Skeletal muscle tissue (tissue), 4 donors: ENCODE results near the gene ARHGAP8. TPM values are rescaled to one million over a fixed set of nuclear protein-coding genes. Genes with fewer than 3 reads are reported as not detected.

Experiments used
- H3K27ac ChIP-seq: one replicate; pipeline ENCODE4 v1.7.0; 2013; ENCODE audit warnings: mild to moderate bottlenecking, low read depth, low read length, inconsistent platforms
- H3K27me3 ChIP-seq, 3 donors: one replicate each; pipeline ENCODE4 v1.7.0; 2013; ENCODE audit warnings: low read length in 3 of 3; ENCODE audit not compliant: control insufficient read depth in 3 of 3, insufficient read depth in 3 of 3
- H3K36me3 ChIP-seq, 3 donors: one replicate each; pipeline ENCODE4 v1.7.0; 2013; ENCODE audit warnings: low read length in 3 of 3; ENCODE audit not compliant: control insufficient read depth in 3 of 3, insufficient read depth in 3 of 3
- H3K4me1 ChIP-seq, 3 donors: one replicate each; pipeline ENCODE4 v1.7.0; 2013; ENCODE audit warnings: low read length in 3 of 3, mild to moderate bottlenecking in 3 of 3; ENCODE audit not compliant: control insufficient read depth in 3 of 3, insufficient read depth in 3 of 3
- H3K4me3 ChIP-seq, 3 donors: one replicate each; pipeline ENCODE4 v1.7.0; 2013; ENCODE audit warnings: low read length in 3 of 3
- H3K9ac ChIP-seq, 3 donors: one replicate each; pipeline ENCODE4 v1.7.0; 2013; ENCODE audit warnings: low read length in 3 of 3, mild to moderate bottlenecking in 3 of 3, moderate library complexity in 2 of 3, low read depth in 1 of 3
- H3K9me3 ChIP-seq, 3 donors: one replicate each; pipeline ENCODE4 v1.7.0; 2013; ENCODE audit warnings: low read length in 3 of 3; ENCODE audit not compliant: control insufficient read depth in 3 of 3
- total RNA-seq: library from RNA; depleted of rRNA; stranded (reverse); fragments of >200 nt; gene quantifications from one replicate; pipeline ENCODE4 v1.2.3, GENCODE V29; 2014
- donor health status: Osteomylitis.

ARHGAP8 gene
- total RNA-seq, 1 donor from 2014 or later: 0.52 TPM

DNA sequence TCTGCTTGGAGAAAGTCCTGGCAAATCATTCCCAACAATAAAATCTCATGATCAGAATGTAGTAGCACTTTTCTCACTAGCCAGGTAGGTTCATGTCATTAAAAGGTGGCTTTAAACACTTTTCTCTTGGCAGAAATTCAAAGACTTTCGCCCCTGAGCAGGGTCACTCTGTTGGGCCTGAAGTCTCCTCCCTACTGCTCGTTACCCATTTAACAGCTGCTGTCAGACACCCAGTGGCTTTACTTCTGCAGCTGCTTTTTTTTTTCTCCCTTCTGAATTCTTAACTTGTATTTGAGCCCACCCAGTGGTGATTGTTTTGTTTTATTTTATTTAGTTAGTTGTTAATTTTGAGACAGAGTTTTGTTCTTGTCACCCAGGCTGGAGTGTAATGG, 25.0 kb downstream of the ARHGAP8 start:
- Histone ChIP-seq H3K36me3 (no peaks in the 10 kb centered on the region), H3K27me3 (peaks cover 0 to 6% (median 3%) of the 10 kb centered on the region in 3 donors), H3K4me3 (no peak overlapping the region), H3K4me1 (no peaks in the 10 kb centered on the region), H3K9me3 (peaks cover 0 to 5% (median 0%) of the 10 kb centered on the region in 3 donors), H3K9ac (no peak overlapping the region), H3K27ac (no peak overlapping the region)

DNA sequence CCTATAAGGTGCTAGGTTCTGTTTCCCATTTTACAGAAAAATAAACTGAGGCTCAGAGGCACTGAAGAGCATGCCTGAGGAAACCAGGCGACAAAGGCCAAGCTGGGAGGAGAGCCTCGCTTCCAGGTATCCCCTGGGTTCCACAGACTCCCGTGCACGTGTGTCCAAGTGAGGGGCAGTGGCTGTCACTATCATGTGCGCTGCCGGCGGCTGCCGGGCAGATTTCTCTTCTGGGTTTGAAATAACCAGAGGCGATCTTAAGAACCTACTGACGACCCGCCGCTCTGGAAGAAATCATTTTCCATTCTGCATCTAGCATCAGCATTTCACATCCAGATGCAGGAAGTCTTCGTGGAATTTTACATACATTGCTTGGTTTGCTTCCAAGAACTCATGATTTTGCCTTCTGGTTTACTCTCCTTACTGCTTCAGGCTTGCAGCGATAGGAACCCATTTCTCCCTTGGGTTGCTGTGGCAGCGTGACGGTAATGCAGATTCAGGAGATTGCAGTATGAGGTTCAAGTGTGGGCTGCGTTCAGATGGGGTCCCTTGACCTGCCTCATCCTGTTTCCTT, 28.6 kb downstream of the ARHGAP8 start:
- Histone ChIP-seq H3K36me3 (no peaks in the 10 kb centered on the region), H3K9ac (no peak overlapping the region), H3K27me3 (peaks cover 0 to 14% (median 3%) of the 10 kb centered on the region in 3 donors), H3K4me3 (no peak overlapping the region), H3K27ac (no peak overlapping the region), H3K9me3 (no peaks in the 10 kb centered on the region), H3K4me1 (no peaks in the 10 kb centered on the region)

DNA sequence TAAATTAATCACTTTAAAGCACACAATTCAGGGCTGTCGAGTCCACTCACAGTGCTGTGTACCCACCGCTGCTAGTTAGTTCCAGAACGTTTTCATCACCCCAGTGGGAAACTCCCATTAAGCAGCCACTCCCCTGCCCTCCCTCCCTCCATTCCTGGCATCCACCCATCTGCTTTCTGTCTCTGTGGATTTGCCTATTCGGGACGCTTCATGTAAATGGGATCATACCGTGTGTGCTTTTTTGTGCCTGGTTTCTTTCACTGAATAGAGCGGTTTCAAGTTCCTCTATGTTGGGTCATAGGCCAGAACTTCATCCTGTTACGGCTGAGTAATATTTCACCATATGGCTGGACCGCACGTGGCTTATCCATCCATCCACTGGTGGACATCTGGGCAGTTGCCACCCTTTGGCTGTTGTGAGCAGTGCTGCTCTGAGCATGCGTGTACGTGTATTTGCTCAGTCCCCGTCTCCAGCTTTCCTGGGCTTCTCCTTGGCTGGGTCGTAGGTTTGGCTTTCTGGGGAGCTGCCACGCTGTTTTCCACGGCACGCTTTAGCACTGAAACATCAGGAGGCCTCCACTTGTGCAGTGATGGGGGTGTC, 30.1 kb downstream of the ARHGAP8 start:
- no peak overlapping the region for H3K9ac ChIP-seq
- no peaks in the 10 kb centered on the region for H3K4me1 ChIP-seq
- no peaks in the 10 kb centered on the region for H3K9me3 ChIP-seq
- no peak overlapping the region for H3K4me3 ChIP-seq
- peaks cover 0 to 17% (median 0%) of the 10 kb centered on the region in 3 donors for H3K27me3 ChIP-seq
- no peaks in the 10 kb centered on the region for H3K36me3 ChIP-seq
- no peak overlapping the region for H3K27ac ChIP-seq

- no peak overlapping the region for H3K9ac ChIP-seq
- H3K27ac ChIP-seq: no peak overlapping the region
- no peak overlapping the region for H3K4me3 ChIP-seq
- H3K36me3 ChIP-seq: no peaks in the 10 kb centered on the region
- H3K27me3 ChIP-seq: peaks cover 0 to 17% (median 0%) of the 10 kb centered on the region in 3 donors
- no peaks in the 10 kb centered on the region for H3K4me1 ChIP-seq
- no peaks in the 10 kb centered on the region for H3K9me3 ChIP-seq
These were observed 30.7 kb downstream of the ARHGAP8 start for GRCh38 chr22:44783091-44783490.

DNA sequence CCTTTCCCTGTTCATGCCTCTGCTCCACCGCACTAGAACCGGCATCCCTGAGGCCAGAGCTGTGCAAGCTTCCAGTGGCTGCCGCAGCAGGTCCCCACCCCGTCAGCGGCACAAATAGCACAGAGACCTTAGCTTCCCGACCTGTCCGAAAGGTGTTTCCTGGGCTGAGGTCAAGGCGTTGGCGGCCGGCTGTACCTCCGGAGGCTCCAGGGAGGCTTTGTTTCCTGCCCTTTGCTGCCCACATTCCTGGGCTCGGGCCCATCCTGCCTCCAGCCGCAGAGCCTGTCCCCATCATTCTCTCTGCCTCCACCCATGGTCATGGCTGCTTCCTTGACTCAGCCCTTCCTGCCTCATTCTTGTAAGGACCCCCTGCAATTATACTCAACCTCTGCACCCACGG, 31.2 kb downstream of the ARHGAP8 start:
- H3K27me3 ChIP-seq: peaks cover 0 to 17% (median 0%) of the 10 kb centered on the region in 3 donors

DNA sequence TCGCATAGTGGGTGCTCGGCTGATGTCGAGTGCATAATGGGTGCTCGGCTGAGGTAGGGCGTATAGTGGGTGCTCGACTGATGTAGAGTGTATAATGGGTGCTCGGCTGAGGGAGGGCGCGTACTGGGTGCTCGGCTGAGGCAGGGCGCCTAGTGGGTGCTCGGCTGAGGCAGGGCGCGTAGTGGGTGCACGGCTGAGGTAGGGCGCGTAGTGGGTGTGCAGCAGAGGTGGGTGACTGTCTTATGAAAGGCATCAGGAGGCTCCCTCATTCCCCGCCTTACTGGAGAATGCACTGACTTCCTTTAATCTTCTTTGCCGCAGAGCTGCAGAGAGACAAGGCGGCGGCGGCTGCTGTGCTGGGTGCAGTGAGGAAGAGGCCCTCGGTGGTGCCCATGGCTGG, 33.8 kb downstream of the ARHGAP8 start:
- Histone ChIP-seq H3K27me3 (peaks cover 0 to 12% (median 0%) of the 10 kb centered on the region in 3 donors), H3K36me3 (no peaks in the 10 kb centered on the region), H3K4me1 (no peaks in the 10 kb centered on the region), H3K9ac (no peak overlapping the region), H3K9me3 (no peaks in the 10 kb centered on the region), H3K27ac (no peak overlapping the region), H3K4me3 (no peak overlapping the region)

More for the DNA sequence above, 31.2 kb downstream of the ARHGAP8 start:
- Histone ChIP-seq H3K27ac (no peak overlapping the region), H3K36me3 (no peaks in the 10 kb centered on the region), H3K4me3 (no peak overlapping the region), H3K4me1 (no peaks in the 10 kb centered on the region), H3K9ac (no peak overlapping the region), H3K9me3 (no peaks in the 10 kb centered on the region)

DNA sequence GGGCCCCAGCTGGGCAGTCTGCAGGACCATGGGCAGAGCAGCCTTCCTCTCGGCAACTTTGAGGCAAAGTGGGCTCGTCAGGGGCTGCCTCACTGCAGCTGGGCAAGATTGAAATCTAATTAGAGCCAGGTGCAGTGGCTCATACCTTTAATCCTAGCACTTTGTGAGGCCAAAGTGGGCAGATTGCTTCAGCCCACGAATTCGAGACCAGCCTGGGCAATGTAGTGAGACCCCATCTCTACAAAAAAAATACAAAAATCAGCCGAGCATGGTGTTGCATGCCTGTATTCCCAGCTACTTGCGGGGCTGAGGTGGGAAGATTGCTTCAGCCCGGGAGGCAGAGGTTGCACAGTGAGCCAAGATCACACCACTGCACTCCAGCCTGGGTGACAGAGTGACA, 34.2 kb downstream of the ARHGAP8 start:
- no peaks in the 10 kb centered on the region for H3K36me3 ChIP-seq
- peaks cover 0 to 11% (median 0%) of the 10 kb centered on the region in 3 donors for H3K27me3 ChIP-seq
- no peak overlapping the region for H3K4me3 ChIP-seq
- H3K9me3 ChIP-seq: no peaks in the 10 kb centered on the region
- no peak overlapping the region for H3K27ac ChIP-seq
- no peaks in the 10 kb centered on the region for H3K4me1 ChIP-seq
- no peak overlapping the region for H3K9ac ChIP-seq

- Histone ChIP-seq H3K9me3 (no peaks in the 10 kb centered on the region), H3K9ac (no peak overlapping the region), H3K27me3 (peaks cover 0 to 11% (median 0%) of the 10 kb centered on the region in 3 donors), H3K27ac (no peak overlapping the region), H3K4me3 (no peak overlapping the region), H3K4me1 (no peaks in the 10 kb centered on the region), H3K36me3 (no peaks in the 10 kb centered on the region)
These were observed 35.5 kb downstream of the ARHGAP8 start for GRCh38 chr22:44787832-44788231.

GRCh38 chr22:44793106-44793505, 40.7 kb downstream of the ARHGAP8 start:
- peaks cover 0 to 16% (median 12%) of the 10 kb centered on the region in 3 donors for H3K27me3 ChIP-seq

DNA sequence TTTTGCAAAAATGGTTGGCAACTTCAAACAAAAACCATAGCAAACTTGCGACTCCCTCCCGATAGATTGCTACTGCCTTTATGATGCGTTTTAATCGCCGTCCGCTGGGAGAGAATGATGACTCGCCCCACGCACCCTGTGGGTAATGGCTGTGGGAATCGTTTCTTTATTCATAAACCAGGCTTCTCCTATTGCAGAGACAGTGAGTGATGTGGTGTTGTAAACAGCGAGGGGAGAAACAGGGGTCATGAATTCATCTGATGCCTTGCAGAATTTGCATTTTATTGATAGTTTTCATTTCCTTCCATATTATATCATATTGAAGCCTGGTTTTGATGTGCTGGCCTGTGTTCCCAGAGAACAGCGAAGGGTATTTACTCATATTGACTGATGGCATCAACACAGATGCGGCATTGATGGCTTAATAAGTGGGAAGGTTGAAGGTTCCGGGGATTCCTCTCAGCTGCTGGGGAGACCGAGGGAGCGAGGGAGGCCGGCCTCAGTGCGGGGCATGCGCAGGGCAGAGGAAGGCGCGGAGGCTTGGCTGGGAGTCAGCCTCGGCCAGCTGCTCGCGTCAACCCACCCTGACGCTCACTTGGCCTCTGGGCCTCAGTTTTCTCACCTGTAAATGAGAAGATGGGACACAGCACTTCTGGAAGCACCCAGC, 41.3 kb downstream of the ARHGAP8 start:
- Histone ChIP-seq H3K9me3 (no peaks in the 10 kb centered on the region), H3K27ac (no peak overlapping the region), H3K4me1 (no peaks in the 10 kb centered on the region), H3K4me3 (no peak overlapping the region), H3K9ac (no peak overlapping the region), H3K27me3 (peaks cover 0 to 20% (median 14%) of the 10 kb centered on the region in 3 donors), H3K36me3 (no peaks in the 10 kb centered on the region)

More at GRCh38 chr22:44793106-44793505, 40.7 kb downstream of the ARHGAP8 start:
- Histone ChIP-seq H3K27ac (no peak overlapping the region), H3K9me3 (no peaks in the 10 kb centered on the region), H3K4me3 (no peak overlapping the region), H3K9ac (no peak overlapping the region), H3K4me1 (no peaks in the 10 kb centered on the region), H3K36me3 (no peaks in the 10 kb centered on the region)
